Neural cell (in vitro differentiated cells): ENCODE data around the gene HIVEP3. TPM values are rescaled to one million over a fixed set of nuclear protein-coding genes. Genes with fewer than 3 reads are reported as not detected.

ENCODE experiments used
- H2AFZ ChIP-seq: fragments of 200-600, 300-800 bp; sonication (generic), shearing (Covaris generic); 2 replicates; pipeline ENCODE4 v1.6.0; 2014; ENCODE audit warnings: low read depth, mild to moderate bottlenecking, antibody characterized with exemption, low read length, moderate library complexity
- H3F3A ChIP-seq: fragments of 200-600 bp; shearing (Covaris generic); 2 replicates; pipeline ENCODE4 v1.6.1; 2016; ENCODE audit warnings: mild to moderate bottlenecking, moderate library complexity, mixed read lengths, antibody characterized with exemption, low read length; ENCODE audit not compliant: insufficient read depth, poor library complexity, severe bottlenecking
- H3K27ac ChIP-seq: fragments of 200-600, 300-800 bp; sonication (generic), shearing (Covaris generic); 2 replicates; pipeline ENCODE4 v1.5.1; 2014; ENCODE audit warnings: mild to moderate bottlenecking, low read length, moderate library complexity
- H3K27me3 ChIP-seq: fragments of 300-800, 200-600 bp; sonication (generic), shearing (Covaris generic); 2 replicates; pipeline ENCODE4 v1.6.0; 2014; ENCODE audit warnings: mild to moderate bottlenecking, low read depth, low read length, moderate library complexity; ENCODE audit not compliant: insufficient read depth
- H3K36me3 ChIP-seq: fragments of 300-800, 200-600 bp; sonication (generic), shearing (Covaris generic); 2 replicates; pipeline ENCODE4 v1.5.1; 2014; ENCODE audit warnings: mild to moderate bottlenecking, antibody characterized with exemption, low read length, moderate library complexity; ENCODE audit not compliant: insufficient read depth
- H3K4me2 ChIP-seq: fragments of 300-800, 200-600 bp; sonication (generic), shearing (Covaris generic); 2 replicates; pipeline ENCODE4 v1.6.0; 2014; ENCODE audit warnings: mild to moderate bottlenecking, low read length
- H3K4me3 ChIP-seq: fragments of 300-800, 200-600 bp; sonication (generic), shearing (Covaris generic); 2 replicates; pipeline ENCODE4 v1.5.1; 2014; ENCODE audit warnings: mild to moderate bottlenecking, low read length, moderate library complexity
- H3K79me2 ChIP-seq: fragments of 200-600 bp; shearing (Covaris generic); replicated peaks from 2 replicates; pipeline ENCODE4 v1.6.0; 2014; ENCODE audit warnings: mild to moderate bottlenecking, low read length, moderate library complexity; ENCODE audit not compliant: insufficient read depth
- H3K9ac ChIP-seq: fragments of 300-800, 200-600 bp; sonication (generic), shearing (Covaris generic); 2 replicates; pipeline ENCODE4 v1.6.1; 2016; ENCODE audit warnings: mild to moderate bottlenecking, low read length, mixed read lengths
- H3K9me2 ChIP-seq: fragments of 200-600 bp; shearing (Covaris generic); 2 replicates; pipeline ENCODE4 v1.6.1; 2016; ENCODE audit warnings: mild to moderate bottlenecking, low read length, mixed read lengths; ENCODE audit not compliant: insufficient read depth
- H3K9me3 ChIP-seq: fragments of 200-600, 300-800 bp; sonication (generic), shearing (Covaris generic); 2 replicates; pipeline ENCODE4 v1.6.1; 2016; ENCODE audit warnings: mild to moderate bottlenecking, mixed run types, low read length, moderate library complexity, mixed read lengths
- H4K20me1 ChIP-seq: fragments of 200-600 bp; shearing (Covaris generic); 2 replicates; pipeline ENCODE4 v1.6.1; 2016; ENCODE audit warnings: mild to moderate bottlenecking, mixed run types; ENCODE audit not compliant: insufficient read depth
- CTCF ChIP-seq: fragments of 450-650 bp; IDR thresholded peaks from 2 replicates; pipeline ENCODE4 v1.5.1; 2014; ENCODE audit warnings: antibody characterized with exemption, mild to moderate bottlenecking, moderate library complexity; ENCODE audit not compliant: poor library complexity, severe bottlenecking
- EP300 ChIP-seq: fragments of 450-650 bp; conservative IDR thresholded peaks from 2 replicates; pipeline ENCODE4 v1.6.1; 2014; ENCODE audit warnings: antibody characterized with exemption, mild to moderate bottlenecking, moderate library complexity; ENCODE audit not compliant: poor library complexity, severe bottlenecking
- EZH2 ChIP-seq: fragments of 200-600, 300-800 bp; shearing (Covaris generic), sonication (generic); IDR thresholded peaks from 2 replicates; pipeline ENCODE4 v1.6.1; 2014; ENCODE audit warnings: antibody characterized with exemption, low read length, borderline replicate concordance, mild to moderate bottlenecking; ENCODE audit not compliant: insufficient read depth, poor library complexity, severe bottlenecking
- MXI1 ChIP-seq: fragments of 450-650 bp; conservative IDR thresholded peaks from 2 replicates; pipeline ENCODE4 v1.6.1; 2014; ENCODE audit warnings: antibody characterized with exemption, mild to moderate bottlenecking; ENCODE audit not compliant: poor library complexity, severe bottlenecking
- POLR2AphosphoS5 ChIP-seq: IDR thresholded peaks from 2 replicates; pipeline ENCODE4 v1.6.1; 2012
- RAD21 ChIP-seq: fragments of 450-650 bp; conservative IDR thresholded peaks from 2 replicates; pipeline ENCODE4 v1.6.1; 2014; ENCODE audit warnings: antibody characterized with exemption, mild to moderate bottlenecking, moderate library complexity
- REST ChIP-seq: IDR thresholded peaks from 2 replicates; pipeline ENCODE4 v1.6.1; 2012; ENCODE audit warnings: borderline replicate concordance
- SMC3 ChIP-seq: fragments of 450-650 bp; conservative IDR thresholded peaks from 2 replicates; pipeline ENCODE4 v1.6.1; 2014; ENCODE audit warnings: antibody characterized with exemption, mild to moderate bottlenecking, moderate library complexity; ENCODE audit not compliant: poor library complexity
- TAF1 ChIP-seq: IDR thresholded peaks from 2 replicates; pipeline ENCODE4 v1.6.1; 2012; ENCODE audit warnings: low read depth
- polyA plus RNA-seq: library from polyadenylated mRNA; depleted of rRNA; stranded (reverse); fragments of >200 nt; gene quantifications from 2 replicates; pipeline ENCODE4 v1.2.3, GENCODE V29; 2014

The HIVEP3 gene
- polyA plus RNA-seq, 1 donor from 2014 or later = 2.6 TPM

GRCh38 chr1:41805771-41806471 is 112.8 kb downstream of the HIVEP3 start:
- no peaks in the 10 kb centered on the region for H3K9me3 ChIP-seq
- H2AFZ ChIP-seq = no peak overlapping the region
- no peak overlapping the region for H3K4me3 ChIP-seq
- H3F3A ChIP-seq = no peaks in the 10 kb centered on the region
- no peaks in the 10 kb centered on the region for H3K36me3 ChIP-seq
- H3K27me3 ChIP-seq = no peaks in the 10 kb centered on the region
- no peak overlapping the region for H3K9ac ChIP-seq
- TF ChIP-seq CTCF = no peak
- no peak for TF ChIP-seq REST
- TF ChIP-seq RAD21 = no peak
- no peak for TF ChIP-seq EZH2
- no peak for TF ChIP-seq EP300
- TF ChIP-seq TAF1 = no peak
- no peak for TF ChIP-seq SMC3
- no peak for TF ChIP-seq POLR2AphosphoS5
- no peak for TF ChIP-seq MXI1
- H4K20me1 ChIP-seq = no peaks in the 10 kb centered on the region
- H3K27ac ChIP-seq = no peak overlapping the region
- no peaks in the 10 kb centered on the region for H3K79me2 ChIP-seq
- no peaks in the 10 kb centered on the region for H3K9me2 ChIP-seq
- H3K4me2 ChIP-seq = no peak overlapping the region

- Histone ChIP-seq H3K9me3 (no peaks in the 10 kb centered on the region), H3F3A (no peaks in the 10 kb centered on the region), H2AFZ (no peak overlapping the region), H3K27me3 (no peaks in the 10 kb centered on the region), H3K4me2 (no peak overlapping the region), H4K20me1 (no peaks in the 10 kb centered on the region), H3K27ac (no peak overlapping the region), H3K4me3 (no peak overlapping the region), H3K79me2 (no peaks in the 10 kb centered on the region), H3K9me2 (no peaks in the 10 kb centered on the region), H3K9ac (no peak overlapping the region), H3K36me3 (no peaks in the 10 kb centered on the region)
- TF ChIP-seq MXI1 (no peak), CTCF (no peak), POLR2AphosphoS5 (no peak), RAD21 (no peak), EP300 (no peak), SMC3 (no peak), TAF1 (no peak), REST (no peak), EZH2 (no peak)
Observed at GRCh38 chr1:41804176-41804575, 114.5 kb downstream of the HIVEP3 start.
